Omental fat pad (tissue), 4 donors: ENCODE measurements around the gene FRMD4A. TPM values are rescaled to one million over a fixed set of nuclear protein-coding genes. Genes with fewer than 3 reads are reported as not detected.
"Not testable (repeated sequence)": the region's sequence is repeated elsewhere in the genome, so short reads cannot be mapped to it uniquely, and the experiment has no call there.

ENCODE experiments used
- ATAC-seq: fragments of 150-250 bp; one replicate; pipeline ENCODE4 v1.9.1; 2016; ENCODE audit warnings: mild to moderate bottlenecking, moderate library complexity; ENCODE audit not compliant: low FRiP score
- DNase-seq: peaks from one replicate; pipeline ENCODE4 v3.0.0-alpha.2; 2019; ENCODE audit warnings: low spot score
- CTCF ChIP-seq, 3 donors: fragments of 450-650 bp; IDR thresholded peaks; one replicate each; pipeline ENCODE4 v1.5.1; 2016 to 2017; ENCODE audit warnings: antibody characterized with exemption in 3 of 3, mild to moderate bottlenecking in 3 of 3, moderate library complexity in 2 of 3
- total RNA-seq, 4 donors: library from RNA; depleted of rRNA; stranded (reverse); fragments of >200 nt; gene quantifications; one replicate each; pipeline ENCODE4 v1.1.0, GENCODE V29; 2016

The FRMD4A gene
- total RNA-seq, 4 donors from 2014 or later = 66.8 to 119 (median 81.6) TPM

- ATAC-seq = peak; percentile 83
- no peak for DNase-seq
- TF ChIP-seq CTCF (IDR thresholded peaks at IDR 0.05) = no peak
Measured at GRCh38 chr10:14056610-14057332, 274.0 kb downstream of the FRMD4A start.

- ATAC-seq (no peak), DNase-seq (no peak)
- no peak for TF ChIP-seq CTCF (IDR thresholded peaks at IDR 0.05)
Measured at GRCh38 chr10:14052931-14053330, 277.8 kb downstream of the FRMD4A start.

- no peak for ATAC-seq
- DNase-seq = no peak
- TF ChIP-seq CTCF (IDR thresholded peaks at IDR 0.05) = no peak
Measured at GRCh38 chr10:14050598-14050997, 280.1 kb downstream of the FRMD4A start.

GRCh38 chr10:14048930-14049613 lies 281.7 kb downstream of the FRMD4A start:
- DNase-seq (no peak), ATAC-seq (no peak)
- TF ChIP-seq CTCF (IDR thresholded peaks at IDR 0.05) = no peak

- DNase-seq (no peak), ATAC-seq (no peak)
- no peak for TF ChIP-seq CTCF (IDR thresholded peaks at IDR 0.05)
Measured at GRCh38 chr10:14047431-14047830, 283.3 kb downstream of the FRMD4A start.

GRCh38 chr10:14042051-14042450 lies 288.7 kb downstream of the FRMD4A start:
- not testable (repeated sequence) for DNase-seq, ATAC-seq

GRCh38 chr10:14040787-14041631 lies 289.7 kb downstream of the FRMD4A start:
- no peak for TF ChIP-seq CTCF (IDR thresholded peaks at IDR 0.05)
- DNase-seq (no peak), ATAC-seq (peak; percentile 55)
